Left kidney (tissue), 2 donors: ENCODE data around the gene ATP8A2. TPM values are rescaled to one million over a fixed set of nuclear protein-coding genes. Genes with fewer than 3 reads are reported as not detected.

Source experiments
- DNase-seq: peaks from one replicate; pipeline ENCODE4 v3.0.0-alpha.2; 2013
- polyA plus RNA-seq: library from polyadenylated mRNA; unstranded; fragments of 120-200 nt; gene quantifications from one replicate; pipeline ENCODE4 v1.2.1, GENCODE V29; 2013; ENCODE audit not compliant: insufficient read length

The ATP8A2 gene
- polyA plus RNA-seq, 1 donor: 6.8 TPM

- no peak for DNase-seq
Measured at GRCh38 chr13:25729201-25729600, 357.4 kb downstream of the ATP8A2 start.

DNA sequence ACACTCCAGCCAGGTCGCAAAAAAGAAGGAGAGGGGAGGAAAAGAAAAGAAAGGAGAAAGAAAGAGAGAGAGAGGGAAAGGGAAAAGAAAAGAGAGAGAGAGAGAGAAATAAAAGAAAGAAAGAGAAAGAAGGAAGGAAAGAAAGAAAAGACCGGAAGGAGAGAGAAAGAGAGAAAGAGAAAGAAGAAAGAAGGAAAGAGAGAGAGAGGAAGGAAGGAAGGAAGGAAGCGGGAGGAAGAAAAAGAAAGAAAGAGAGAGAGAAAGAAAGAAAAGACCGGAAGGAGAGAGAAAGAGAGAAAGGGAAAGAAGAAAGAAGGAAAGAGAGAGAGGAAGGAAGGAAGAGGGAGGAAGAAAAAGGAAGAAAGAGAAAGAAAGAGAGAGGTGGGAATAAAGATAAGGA is 359.3 kb downstream of the ATP8A2 start:
- no peak for DNase-seq

- no peak for DNase-seq
Measured at GRCh38 chr13:25731536-25731935, 359.8 kb downstream of the ATP8A2 start.

DNA sequence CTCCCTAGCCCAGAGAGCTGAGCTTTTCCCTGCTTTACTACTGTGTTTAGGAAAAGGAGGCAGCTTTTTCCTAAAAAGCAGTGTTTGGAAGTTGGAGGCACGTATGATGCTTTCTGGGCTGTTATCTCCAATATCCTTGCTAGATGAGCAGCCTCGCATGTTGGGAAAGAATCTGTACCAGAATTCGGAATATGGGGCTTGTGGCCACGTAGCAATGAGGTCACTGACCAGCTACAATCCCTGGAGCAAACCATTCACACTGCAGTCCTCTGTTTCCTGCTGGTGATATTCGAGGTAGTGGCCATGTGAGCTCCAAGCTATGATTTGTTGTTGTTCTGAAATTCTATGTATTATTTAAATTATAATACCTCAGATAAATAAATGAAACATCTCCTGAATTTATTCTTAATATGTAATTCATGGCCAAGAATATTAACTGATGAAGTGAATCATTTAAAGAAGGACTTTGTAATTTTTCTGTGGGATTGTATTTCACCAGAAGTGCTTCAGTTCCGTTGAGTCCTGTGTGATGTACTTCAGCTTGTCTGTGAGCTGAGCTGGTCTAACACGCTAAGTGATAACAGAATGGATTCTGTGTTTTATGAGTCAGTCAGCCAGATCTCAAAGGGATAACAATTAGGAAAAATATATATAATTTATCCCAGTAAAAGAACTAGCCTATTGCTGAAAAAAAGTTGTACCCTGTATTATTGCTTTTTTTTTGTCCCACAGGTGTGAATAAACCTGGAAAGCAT is 360.5 kb downstream of the ATP8A2 start:
- DNase-seq: no peak

GRCh38 chr13:25733001-25733491 is 361.3 kb downstream of the ATP8A2 start:
- DNase-seq: no peak

GRCh38 chr13:25733696-25734435 is 362.1 kb downstream of the ATP8A2 start:
- no peak for DNase-seq

DNA sequence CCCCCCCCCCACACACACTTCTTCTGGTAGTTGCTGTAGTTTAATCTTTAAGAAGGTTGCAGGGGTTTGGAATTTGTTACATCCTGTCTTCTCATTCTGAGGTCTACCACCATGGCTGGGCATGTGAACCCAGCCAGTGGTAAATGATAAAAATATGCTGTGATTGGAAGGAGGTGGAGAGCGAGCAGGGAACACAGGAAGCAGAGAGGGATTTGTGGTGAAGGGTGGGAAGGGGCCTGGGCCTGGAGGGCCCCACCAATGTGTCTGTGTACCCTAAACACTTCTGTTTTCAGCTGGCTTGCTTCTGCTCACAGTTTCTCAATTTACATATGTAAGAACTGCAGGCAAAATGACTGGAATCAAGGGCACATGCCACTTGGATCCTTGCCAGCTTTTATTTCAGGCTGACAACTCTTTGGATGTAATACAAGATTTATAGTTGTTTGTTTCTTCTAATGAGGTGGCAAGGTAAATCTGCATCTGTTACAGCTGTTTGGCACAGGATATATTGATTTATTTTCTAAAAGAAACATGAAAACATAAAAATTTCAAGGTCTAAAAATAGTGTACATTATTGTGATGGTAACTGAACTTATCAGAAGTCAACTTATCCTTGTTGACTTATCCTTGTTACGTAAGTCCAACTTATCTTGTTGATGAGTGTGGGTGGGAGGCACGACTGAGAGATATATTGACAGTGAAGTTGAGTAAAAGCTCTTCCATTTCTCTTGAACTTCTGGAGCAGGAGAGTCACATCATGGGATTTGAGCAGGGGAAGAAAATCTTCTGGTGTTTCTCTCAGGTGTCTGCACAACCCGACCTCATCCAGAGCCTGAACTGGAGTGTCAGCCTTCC is 366.8 kb downstream of the ATP8A2 start:
- DNase-seq: no peak

GRCh38 chr13:25739376-25739775 is 367.6 kb downstream of the ATP8A2 start:
- DNase-seq: no peak

- no peak for DNase-seq
Measured at GRCh38 chr13:25741796-25742195, 370.0 kb downstream of the ATP8A2 start.

GRCh38 chr13:25742220-25742619 is 370.4 kb downstream of the ATP8A2 start:
- no peak for DNase-seq

- no peak for DNase-seq
Measured at GRCh38 chr13:25743421-25743820, 371.6 kb downstream of the ATP8A2 start.

DNA sequence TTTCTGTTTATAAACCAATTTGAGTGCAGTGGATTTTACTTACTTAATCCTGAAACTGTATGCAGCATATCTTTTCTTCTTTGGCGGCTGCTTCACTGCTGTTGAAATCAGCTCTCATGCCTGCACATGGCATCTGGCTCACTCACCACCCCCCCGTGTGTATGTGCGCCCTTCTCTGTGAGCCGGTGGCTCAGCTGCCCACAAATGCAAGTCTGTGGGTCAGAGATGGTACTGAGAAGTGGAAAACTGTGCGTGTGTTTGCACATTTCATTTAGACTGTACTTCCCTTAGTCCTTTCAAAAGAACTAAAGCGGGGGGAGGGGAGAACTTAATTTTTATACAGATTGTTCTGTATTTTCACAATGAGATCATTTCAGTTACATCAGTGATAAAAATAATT is 372.4 kb downstream of the ATP8A2 start:
- DNase-seq: no peak

DNA sequence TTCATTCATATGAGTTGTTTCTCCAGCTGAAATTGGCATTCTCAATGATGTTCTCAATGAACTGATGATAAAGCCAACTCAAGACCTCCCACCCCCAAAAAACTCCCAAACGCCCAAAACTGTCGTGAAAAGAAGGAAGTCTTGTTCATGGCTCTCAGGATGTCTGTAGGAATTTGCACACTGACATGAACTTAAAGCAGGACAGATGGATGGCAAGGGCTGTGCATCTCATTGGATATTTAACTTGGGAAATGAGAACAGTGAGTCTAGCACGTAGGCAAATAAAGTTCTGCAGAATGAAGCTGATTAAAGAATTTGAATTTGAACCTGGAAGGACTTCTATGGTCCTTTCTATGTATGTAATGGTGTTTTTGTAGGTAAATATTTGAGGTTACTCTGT is 374.4 kb downstream of the ATP8A2 start:
- no peak for DNase-seq

DNA sequence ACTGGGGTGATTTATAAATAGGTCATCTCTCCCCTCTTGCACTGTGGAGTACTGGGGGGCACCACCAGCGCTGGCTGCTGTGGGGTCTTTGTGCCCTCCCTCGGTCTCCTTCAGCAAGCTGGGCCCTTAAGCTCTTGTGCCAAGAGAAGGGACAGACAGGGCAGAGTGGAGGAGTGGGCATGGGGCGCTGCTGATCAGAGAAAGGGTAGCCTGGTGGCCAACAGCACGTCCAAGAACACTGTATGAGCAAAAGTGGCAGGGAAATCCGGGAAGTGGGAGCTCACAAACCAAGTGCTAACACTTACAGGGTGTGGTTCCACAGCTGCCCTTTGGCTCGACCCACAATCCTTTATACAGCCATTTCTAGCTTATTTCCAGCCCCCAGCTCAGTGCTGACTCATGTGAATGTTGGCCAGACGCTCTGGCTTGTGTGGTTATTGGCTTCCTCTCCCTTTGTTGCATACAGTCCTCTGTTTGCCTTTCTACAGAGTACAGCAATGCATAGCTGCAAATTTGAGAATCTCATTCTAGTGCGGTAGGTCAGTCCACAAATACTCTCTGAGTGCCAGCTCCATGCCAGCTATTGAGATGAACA is 381.3 kb downstream of the ATP8A2 start:
- no peak for DNase-seq

- DNase-seq: no peak
Measured at GRCh38 chr13:25753976-25754375, 382.2 kb downstream of the ATP8A2 start.

- no peak for DNase-seq
Measured at GRCh38 chr13:25756251-25756650, 384.5 kb downstream of the ATP8A2 start.

DNA sequence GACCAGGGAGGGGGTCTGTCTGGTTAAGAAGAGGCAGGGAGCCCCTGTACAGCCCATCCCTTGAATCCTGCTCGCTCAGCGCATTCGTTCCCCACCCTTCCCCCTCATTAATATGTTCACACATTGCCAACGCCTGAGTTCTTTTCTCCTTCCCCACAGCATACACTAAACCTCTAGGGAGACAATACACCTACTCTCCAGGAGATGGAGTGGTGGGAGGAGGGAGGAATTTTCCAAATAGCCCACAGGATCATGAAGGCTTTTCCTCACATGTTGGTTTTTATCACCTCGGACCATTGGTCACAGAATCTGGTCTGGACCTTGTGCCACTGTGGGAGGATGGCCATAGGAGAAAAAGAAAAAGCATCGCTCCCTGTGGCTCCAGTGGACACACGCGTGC is 385.1 kb downstream of the ATP8A2 start:
- no peak for DNase-seq

DNA sequence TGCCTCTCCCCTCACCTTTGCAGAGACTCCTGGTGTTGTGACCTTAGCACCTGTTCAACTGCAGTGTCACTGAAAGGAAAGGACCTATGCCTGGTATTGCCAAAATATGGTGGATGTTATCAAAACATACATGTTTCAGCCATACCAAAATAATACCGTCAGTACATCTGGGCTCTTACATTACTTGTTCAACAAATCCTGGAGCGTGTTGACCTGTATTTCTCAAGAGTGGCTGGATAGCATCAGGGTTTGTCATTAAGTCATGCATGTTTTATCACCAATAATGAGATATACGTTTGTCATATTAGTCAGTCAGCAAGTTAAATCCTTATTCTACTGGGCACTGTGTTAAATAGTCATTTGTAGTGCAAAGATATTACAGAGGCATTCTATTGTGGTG is 389.3 kb downstream of the ATP8A2 start:
- no peak for DNase-seq

GRCh38 chr13:25762281-25762680 is 390.5 kb downstream of the ATP8A2 start:
- DNase-seq: no peak

DNA sequence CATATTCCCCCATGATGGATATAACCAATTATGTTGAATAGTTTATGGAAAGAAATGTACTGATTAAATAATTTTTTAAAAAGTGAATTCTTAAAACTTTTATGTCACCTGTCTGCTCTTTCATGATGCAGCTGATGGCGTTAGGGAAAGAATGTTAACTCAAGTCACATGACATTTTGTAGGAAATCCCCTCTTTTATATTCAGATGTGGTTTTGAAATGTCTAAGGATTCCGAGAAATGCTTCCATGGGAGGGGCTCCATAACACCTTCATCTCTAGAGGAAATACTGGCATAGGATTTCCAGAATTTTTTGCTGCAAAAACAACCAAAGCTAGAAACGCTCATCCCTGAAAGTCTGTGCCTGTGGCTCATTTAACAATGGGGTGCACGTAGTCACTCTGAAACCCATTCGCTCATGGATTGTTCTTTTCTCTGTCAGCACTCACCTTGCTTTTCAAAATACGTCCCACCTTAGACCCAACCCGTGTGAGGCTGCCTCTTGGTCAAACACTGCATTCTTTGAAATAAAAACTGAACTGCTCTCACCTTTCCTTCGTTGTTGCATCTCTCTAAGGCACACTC is 391.1 kb downstream of the ATP8A2 start:
- DNase-seq: no peak

DNA sequence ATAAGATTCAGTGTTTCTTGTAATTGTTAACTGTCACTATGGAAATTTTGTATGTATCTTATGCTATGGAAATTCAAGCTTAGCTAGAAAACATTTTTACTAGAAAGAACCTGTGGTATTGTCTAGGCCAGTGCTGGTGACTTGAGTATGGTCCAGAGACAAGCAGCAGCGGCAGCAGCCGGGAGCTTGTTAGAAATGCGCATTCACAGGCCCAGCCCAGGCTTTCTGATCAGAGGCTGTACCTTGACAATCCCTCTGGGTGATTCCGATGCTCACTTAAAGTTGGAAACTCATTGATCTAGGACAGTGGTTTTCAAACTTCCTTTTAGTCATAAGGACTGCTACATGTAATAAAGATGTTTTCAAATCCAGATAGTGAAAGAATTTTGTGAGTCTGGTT is 392.6 kb downstream of the ATP8A2 start:
- no peak for DNase-seq

DNA sequence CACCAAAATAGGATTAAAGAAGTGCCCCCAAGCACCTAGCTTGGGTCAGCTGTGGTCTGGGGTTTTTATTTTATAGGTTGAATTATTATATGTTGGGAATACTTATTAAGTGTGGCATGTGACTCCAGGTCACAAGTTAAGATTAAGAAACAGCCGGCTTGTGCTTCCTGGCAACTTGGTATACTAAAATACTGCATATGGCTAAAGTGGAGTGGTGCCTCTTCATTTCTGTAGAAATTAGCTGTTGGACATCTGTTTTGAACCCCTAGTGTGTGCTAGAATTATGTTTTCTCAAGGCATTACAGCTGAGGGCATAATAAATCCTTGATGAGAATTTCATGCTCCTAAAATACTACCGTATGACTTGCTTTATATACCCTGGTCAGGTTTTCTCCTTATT is 393.5 kb downstream of the ATP8A2 start:
- DNase-seq: no peak
